Fibroblast of lung (primary cell): ENCODE results near the gene MAGI2. TPM values are rescaled to one million over a fixed set of nuclear protein-coding genes. Genes with fewer than 3 reads are reported as not detected.

Source experiments
- DNase-seq, 2 donors: peaks; one replicate each; pipeline versions ENCODE4 v3.0.0 to v3.0.0-alpha.2; 2010; ENCODE audit warnings: low read depth in 2 of 2
- H2AFZ ChIP-seq: 2 replicates; pipeline ENCODE4 v1.5.1; 2012; ENCODE audit warnings: low read length, control low read depth, inconsistent platforms
- H3K27ac ChIP-seq: 2 replicates; pipeline ENCODE4 v1.5.1; 2011; ENCODE audit warnings: low read length, control low read depth; ENCODE audit not compliant: insufficient read depth
- H3K27me3 ChIP-seq: 2 replicates; pipeline ENCODE4 v1.5.1; 2011; ENCODE audit warnings: mild to moderate bottlenecking, low read length; ENCODE audit not compliant: control insufficient read depth, insufficient read depth
- H3K36me3 ChIP-seq: 2 replicates; pipeline ENCODE4 v1.5.1; 2011; ENCODE audit warnings: low read length; ENCODE audit not compliant: control insufficient read depth, insufficient read depth
- H3K4me1 ChIP-seq: 2 replicates; pipeline ENCODE4 v1.5.1; 2011; ENCODE audit warnings: low read length; ENCODE audit not compliant: control insufficient read depth, insufficient read depth; ENCODE audit errors: extremely low read depth
- H3K4me2 ChIP-seq: 2 replicates; pipeline ENCODE4 v1.5.1; 2011; ENCODE audit warnings: low read length, control low read depth; ENCODE audit not compliant: insufficient read depth; ENCODE audit errors: extremely low read depth
- H3K4me3 ChIP-seq, 4 experiments: fragments of 200-600 bp in 1 of 4; sonication (generic) in 1 of 4; replicated peaks in 1 of 4; 2 replicates each; pipeline ENCODE4 v1.5.1; 2011 to 2016; ENCODE audit warnings: low read length in 4 of 4, low read depth in 3 of 4, mild to moderate bottlenecking in 3 of 4, control low read depth in 2 of 4, inconsistent platforms in 1 of 4, mixed read lengths in 1 of 4; ENCODE audit not compliant: insufficient read depth in 1 of 4; ENCODE audit errors: control extremely low read depth in 1 of 4
- H3K79me2 ChIP-seq: 2 replicates; pipeline ENCODE4 v1.5.1; 2012; ENCODE audit warnings: mild to moderate bottlenecking, low read length, inconsistent platforms; ENCODE audit not compliant: control insufficient read depth, insufficient read depth
- H3K9ac ChIP-seq: 2 replicates; pipeline ENCODE4 v1.5.1; 2011; ENCODE audit warnings: mild to moderate bottlenecking, low read length, control low read depth; ENCODE audit not compliant: insufficient read depth
- H3K9me3 ChIP-seq: 2 replicates; pipeline ENCODE4 v1.5.1; 2012; ENCODE audit warnings: low read depth, low read length; ENCODE audit not compliant: control insufficient read depth, insufficient read depth
- H4K20me1 ChIP-seq: 2 replicates; pipeline ENCODE4 v1.5.1; 2011; ENCODE audit warnings: low read length; ENCODE audit not compliant: control insufficient read depth, insufficient read depth; ENCODE audit errors: extremely low read depth
- EZH2 ChIP-seq: IDR thresholded peaks from 2 replicates; pipeline ENCODE4 v1.5.1; 2012; ENCODE audit warnings: low read length, control low read depth, mild to moderate bottlenecking; ENCODE audit errors: missing control alignments
- polyA plus RNA-seq, 2 donors: library from polyadenylated mRNA; depleted of rRNA in 1 of 2; stranded (reverse) in 1 of 2; unstranded in 1 of 2; fragments of >200 nt; gene quantifications; 2 replicates each; pipeline ENCODE4 v1.2.1, GENCODE V29; 2011 to 2012; ENCODE audit warnings: missing spikeins in 1 of 2
- total RNA-seq: library from RNA; depleted of rRNA; stranded (reverse); fragments of >200 nt; gene quantifications from 2 replicates; pipeline ENCODE4 v1.2.1, GENCODE V29; 2014
- TF ChIP-seq, protein P1 (sequence below), 2 donors: IDR thresholded peaks in 1 of 2; conservative IDR thresholded peaks in 1 of 2; 1 replicate in 1 of 2; 2 replicates in 1 of 2; pipeline ENCODE4 v1.5.1; 2011 to 2012; ENCODE audit warnings: low read length in 2 of 2, control low read depth in 1 of 2, inconsistent platforms in 1 of 2, low read depth in 1 of 2, mild to moderate bottlenecking in 1 of 2

The MAGI2 gene
- total and polyA plus RNA-seq, 2 donors (not counting 1 experiment from before 2014, with no cell fraction given) = 1.8 to 17.0 TPM

DNA sequence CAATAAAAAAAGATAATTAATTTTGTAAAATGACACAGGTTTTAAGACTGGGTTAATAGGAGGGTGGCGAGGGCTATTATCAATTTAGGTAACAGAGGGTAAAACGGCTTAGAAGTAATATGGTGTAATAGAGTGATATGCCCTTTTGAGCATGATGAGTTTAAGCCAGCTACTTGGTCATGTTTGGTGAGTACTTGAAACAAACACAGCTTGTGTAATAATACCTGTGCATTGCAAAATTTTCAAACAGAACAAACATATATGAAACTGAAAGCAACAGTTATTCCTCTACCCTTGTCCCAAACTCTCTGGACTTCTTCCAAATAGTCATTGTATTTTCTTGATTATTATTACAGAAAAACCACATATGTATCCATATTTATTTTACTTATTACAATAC lies 241.7 kb downstream of the MAGI2 start:
- H3K27me3 ChIP-seq = no peaks in the 10 kb centered on the region
- H3K4me2 ChIP-seq = no peak overlapping the region
- no peak overlapping the region for H3K27ac ChIP-seq
- TF ChIP-seq, protein P1, sequence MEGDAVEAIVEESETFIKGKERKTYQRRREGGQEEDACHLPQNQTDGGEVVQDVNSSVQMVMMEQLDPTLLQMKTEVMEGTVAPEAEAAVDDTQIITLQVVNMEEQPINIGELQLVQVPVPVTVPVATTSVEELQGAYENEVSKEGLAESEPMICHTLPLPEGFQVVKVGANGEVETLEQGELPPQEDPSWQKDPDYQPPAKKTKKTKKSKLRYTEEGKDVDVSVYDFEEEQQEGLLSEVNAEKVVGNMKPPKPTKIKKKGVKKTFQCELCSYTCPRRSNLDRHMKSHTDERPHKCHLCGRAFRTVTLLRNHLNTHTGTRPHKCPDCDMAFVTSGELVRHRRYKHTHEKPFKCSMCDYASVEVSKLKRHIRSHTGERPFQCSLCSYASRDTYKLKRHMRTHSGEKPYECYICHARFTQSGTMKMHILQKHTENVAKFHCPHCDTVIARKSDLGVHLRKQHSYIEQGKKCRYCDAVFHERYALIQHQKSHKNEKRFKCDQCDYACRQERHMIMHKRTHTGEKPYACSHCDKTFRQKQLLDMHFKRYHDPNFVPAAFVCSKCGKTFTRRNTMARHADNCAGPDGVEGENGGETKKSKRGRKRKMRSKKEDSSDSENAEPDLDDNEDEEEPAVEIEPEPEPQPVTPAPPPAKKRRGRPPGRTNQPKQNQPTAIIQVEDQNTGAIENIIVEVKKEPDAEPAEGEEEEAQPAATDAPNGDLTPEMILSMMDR (conservative IDR thresholded peaks at IDR 0.05 in 1 of 2, IDR thresholded peaks at IDR 0.05 in 1 of 2; ENCODE audit: low read depth in 1 of 2, low read length in 2 of 2) = no peak
- TF ChIP-seq EZH2 = no peak
- no peak overlapping the region for H3K4me3 ChIP-seq
- H2AFZ ChIP-seq = no peak overlapping the region
- no peak overlapping the region for H3K9ac ChIP-seq
- H3K9me3 ChIP-seq = no peaks in the 10 kb centered on the region
- no peaks in the 10 kb centered on the region for H3K4me1 ChIP-seq
- H3K79me2 ChIP-seq = no peaks in the 10 kb centered on the region
- H3K36me3 ChIP-seq = no peaks in the 10 kb centered on the region
- DNase-seq = peak in 1 of 2 donors; percentile 14
- H4K20me1 ChIP-seq = no peaks in the 10 kb centered on the region

DNA sequence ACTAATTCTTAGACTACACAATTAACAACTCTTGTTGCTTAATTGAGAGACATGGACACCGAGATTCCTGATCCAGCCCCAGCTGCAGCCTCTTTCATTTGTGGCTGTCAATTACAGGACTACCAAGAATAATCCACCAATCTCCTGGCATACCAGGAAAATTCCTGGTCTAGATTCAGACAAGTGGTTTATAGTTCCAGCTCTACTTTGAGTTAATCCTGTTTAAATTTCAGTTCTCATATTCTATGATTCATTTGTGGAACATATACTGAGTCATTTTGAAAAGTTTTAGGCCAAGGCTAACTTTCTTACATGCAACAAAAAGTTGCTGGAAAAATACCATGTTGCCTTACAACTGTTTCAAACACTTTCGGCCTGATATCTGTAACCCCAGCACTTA lies 253.5 kb downstream of the MAGI2 start:
- no peaks in the 10 kb centered on the region for H3K9me3 ChIP-seq
- no peaks in the 10 kb centered on the region for H4K20me1 ChIP-seq
- TF ChIP-seq, protein P1 (conservative IDR thresholded peaks at IDR 0.05 in 1 of 2, IDR thresholded peaks at IDR 0.05 in 1 of 2; ENCODE audit: low read depth in 1 of 2, low read length in 2 of 2) = no peak
- TF ChIP-seq EZH2 = no peak
- DNase-seq = peak; percentile 4 to 26
- H3K27me3 ChIP-seq = no peaks in the 10 kb centered on the region
- no peak overlapping the region for H3K9ac ChIP-seq
- H3K36me3 ChIP-seq = no peaks in the 10 kb centered on the region
- peak overlapping the region; percentile 56 for H3K4me2 ChIP-seq
- H3K4me1 ChIP-seq = no peaks in the 10 kb centered on the region
- no peak overlapping the region for H2AFZ ChIP-seq
- H3K27ac ChIP-seq = no peak overlapping the region
- H3K79me2 ChIP-seq = no peaks in the 10 kb centered on the region
- no peak overlapping the region for H3K4me3 ChIP-seq

DNA sequence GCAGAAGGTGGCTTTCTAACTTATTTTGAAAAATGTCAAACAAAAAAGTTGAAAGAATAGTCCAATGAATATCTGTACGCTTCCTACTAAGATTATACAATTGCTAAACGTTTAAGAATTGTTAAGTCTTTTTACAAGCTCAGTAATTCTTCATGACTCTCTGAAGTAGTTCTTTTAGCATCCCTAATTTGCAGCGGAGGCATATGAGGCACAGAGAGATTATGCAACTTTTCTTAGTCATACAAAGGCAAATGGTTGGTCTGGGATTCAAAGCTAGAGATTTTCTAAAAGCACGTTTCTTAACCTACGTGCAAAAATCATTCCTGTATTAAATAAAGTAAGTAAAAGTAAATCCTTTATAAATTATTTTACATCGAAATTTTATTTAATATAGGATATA lies 254.2 kb downstream of the MAGI2 start:
- TF ChIP-seq EZH2 = no peak
- TF ChIP-seq, protein P1 (conservative IDR thresholded peaks at IDR 0.05 in 1 of 2, IDR thresholded peaks at IDR 0.05 in 1 of 2; ENCODE audit: low read depth in 1 of 2, low read length in 2 of 2) = no peak
- peak in 1 of 2 donors; percentile 49 for DNase-seq
- H3K79me2 ChIP-seq = no peaks in the 10 kb centered on the region
- H3K9ac ChIP-seq = no peak overlapping the region
- no peaks in the 10 kb centered on the region for H3K27me3 ChIP-seq
- no peak overlapping the region for H3K4me3 ChIP-seq
- H3K4me1 ChIP-seq = no peaks in the 10 kb centered on the region
- H4K20me1 ChIP-seq = no peaks in the 10 kb centered on the region
- no peak overlapping the region for H2AFZ ChIP-seq
- H3K36me3 ChIP-seq = no peaks in the 10 kb centered on the region
- H3K27ac ChIP-seq = no peak overlapping the region
- no peak overlapping the region for H3K4me2 ChIP-seq
- H3K9me3 ChIP-seq = no peaks in the 10 kb centered on the region
